Sigmoid colon (tissue), 4 donors: Measurements from ENCODE around the gene LDLRAD4.

Experiments
- POLR2A ChIP-seq, 2 donors: fragments of 450-650 bp; IDR thresholded peaks; one replicate each; pipeline ENCODE4 v1.6.1; 2016; ENCODE audit warnings: antibody characterized with exemption in 2 of 2, mild to moderate bottlenecking in 2 of 2, moderate library complexity in 2 of 2
- POLR2AphosphoS5 ChIP-seq, 4 donors: sonication (generic); formaldehyde crosslinking; IDR thresholded peaks; one replicate each; pipeline ENCODE4 v1.6.1; 2017; ENCODE audit warnings: antibody characterized with exemption in 4 of 4

DNA sequence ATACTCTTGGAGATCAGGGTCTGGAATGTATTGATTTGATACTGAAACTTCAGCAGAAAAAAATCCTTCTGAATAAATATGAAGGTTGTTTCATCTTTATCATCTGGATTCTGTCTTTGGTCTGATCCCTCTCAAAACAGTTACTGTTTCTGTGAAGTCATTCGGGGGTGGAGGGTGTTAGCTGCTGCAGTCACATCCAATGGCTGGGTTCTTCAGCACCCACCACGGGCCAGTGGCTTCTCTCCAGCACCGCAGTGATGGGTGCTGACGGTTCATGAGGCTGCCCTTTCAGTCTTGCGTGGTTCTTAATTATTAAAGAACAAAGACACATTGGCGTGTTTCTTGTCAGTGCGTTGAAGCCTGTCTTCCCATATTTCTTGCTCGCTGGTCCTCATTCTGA, 148.0 kb downstream of the LDLRAD4 start:
- TF ChIP-seq POLR2AphosphoS5 (IDR thresholded peaks at IDR 0.05) (no peak), POLR2A (IDR thresholded peaks at IDR 0.05) (no peak)
